ENCODE results near the gene IGF2R.
"Not testable (repeated sequence)": the region's sequence is repeated elsewhere in the genome, so short reads cannot be mapped to it uniquely, and the experiment has no call there.

Gene IGF2R

DNA sequence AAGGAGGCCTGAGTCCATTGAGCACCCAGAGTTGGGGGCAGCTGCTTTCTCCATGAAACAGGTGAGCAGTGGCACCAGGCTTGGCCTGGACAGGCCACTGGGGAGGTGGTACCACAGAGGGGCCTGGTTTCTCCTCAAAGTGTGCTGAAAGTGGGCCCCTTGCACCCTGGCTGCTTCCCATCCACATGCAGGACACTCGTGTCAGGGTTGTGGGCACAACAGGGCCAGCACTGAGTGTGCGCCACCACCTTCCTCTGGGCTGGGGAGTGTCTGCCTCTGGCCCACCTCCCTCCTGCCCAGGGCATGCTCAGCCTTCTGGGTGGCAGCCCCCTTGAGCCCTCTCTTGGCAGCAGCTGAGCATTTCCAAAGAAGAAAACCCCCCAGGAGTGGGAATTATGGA lies 147.5 kb downstream of the IGF2R start:
- no peak for DNase-seq (ENCODE audit: extremely low read depth in 1 of 2, low read depth in 1 of 2)

DNA sequence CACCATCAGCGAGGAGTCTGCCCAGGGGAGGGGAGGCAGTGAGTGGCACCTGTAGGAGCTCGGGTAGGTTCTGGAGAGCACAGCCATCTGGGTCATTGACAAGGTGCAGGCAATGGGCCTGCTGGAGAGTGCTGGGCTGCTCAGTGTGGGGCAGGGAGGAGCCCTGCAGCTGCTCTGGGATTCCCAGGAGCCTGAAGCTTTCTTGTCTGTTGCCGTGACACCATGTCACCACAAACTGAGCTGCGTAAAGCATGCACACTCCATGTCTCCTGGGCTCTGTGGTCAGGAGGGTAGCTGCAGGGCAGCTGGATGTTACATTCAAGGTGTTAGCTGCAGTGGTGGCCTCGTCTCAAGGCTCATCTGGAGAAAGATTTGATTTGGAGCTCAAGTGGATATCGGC lies 148.3 kb downstream of the IGF2R start:
- DNase-seq (ENCODE audit: extremely low read depth in 1 of 2, low read depth in 1 of 2) = no peak

DNA sequence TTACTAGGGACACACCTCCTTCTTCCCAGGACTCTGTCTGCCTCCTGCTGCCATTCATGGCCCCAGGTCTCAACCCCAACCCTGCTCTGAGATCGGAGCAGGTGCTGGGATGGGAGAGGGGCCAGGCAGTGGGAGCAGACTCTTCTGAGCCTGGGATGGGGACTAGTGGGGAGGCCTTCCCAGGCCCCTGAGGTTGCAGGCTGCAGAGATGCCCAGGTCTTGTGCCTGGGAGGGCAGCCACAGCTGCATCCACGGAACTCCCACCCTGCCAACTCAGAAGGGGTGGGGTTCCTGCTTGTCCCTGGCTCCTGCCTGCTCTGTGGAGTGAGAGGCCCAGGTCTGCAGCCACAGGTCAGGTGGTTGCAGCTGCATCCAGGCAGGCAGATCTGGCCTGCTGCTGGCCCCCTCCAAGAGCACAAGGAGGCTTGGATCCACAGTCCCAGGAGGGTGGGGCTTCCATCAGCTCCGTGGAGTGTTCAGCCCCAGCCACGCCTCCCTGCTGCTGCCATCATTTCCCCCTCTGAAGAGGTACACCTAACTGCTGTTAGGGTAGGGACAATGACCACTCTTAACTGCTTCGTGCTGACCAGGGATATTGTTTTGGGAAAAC lies 149.8 kb downstream of the IGF2R start:
- no peak for DNase-seq (ENCODE audit: extremely low read depth in 1 of 2, low read depth in 1 of 2)

DNA sequence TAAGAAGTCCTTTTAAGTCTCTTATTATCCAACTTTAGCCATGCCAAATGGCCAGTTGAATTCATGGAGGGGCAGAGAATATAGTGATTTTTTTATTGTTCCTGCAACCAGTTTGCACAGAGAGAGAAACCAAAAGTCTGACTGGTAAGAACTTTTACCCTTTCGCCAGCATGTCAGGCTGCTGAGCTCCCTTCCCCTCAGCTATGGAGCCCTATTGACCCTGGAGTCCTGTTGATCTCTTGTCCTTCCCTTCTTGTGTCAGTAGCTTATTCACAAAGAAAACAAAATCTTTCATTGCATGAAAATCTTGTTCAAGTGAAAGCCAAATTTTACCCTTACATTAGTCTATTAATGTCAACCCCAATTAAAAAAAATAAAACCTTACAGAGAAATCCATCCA lies 151.2 kb downstream of the IGF2R start:
- DNase-seq (ENCODE audit: extremely low read depth in 1 of 2, low read depth in 1 of 2) = no peak

DNA sequence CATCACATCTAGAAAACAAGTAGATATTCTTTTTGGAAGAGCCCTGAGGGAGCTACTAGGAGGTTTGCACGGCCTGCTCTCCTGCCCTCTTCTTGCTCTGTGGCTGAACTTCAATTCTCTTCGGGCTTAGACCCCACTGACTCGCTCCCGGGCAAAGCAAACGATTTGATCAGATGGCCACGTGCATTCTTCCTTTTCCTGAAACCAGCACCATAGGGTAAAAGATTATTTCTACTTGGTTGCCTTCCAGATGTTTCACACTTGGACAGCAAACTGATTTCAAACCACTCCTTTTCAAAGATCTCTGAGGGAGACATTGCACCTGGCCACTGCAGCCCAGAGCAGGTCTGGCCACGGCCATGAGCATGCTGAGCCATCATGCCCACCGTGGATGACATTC lies 152.7 kb downstream of the IGF2R start, which contains the start of gene SLC22A1:
SLC22A1 (plus strand) TSS at position 258 of the 400 bp plus-strand sequence; CDS start at position 379, 121 bp downstream.
- DNase-seq (ENCODE audit: extremely low read depth in 1 of 2, low read depth in 1 of 2) = no peak

DNA sequence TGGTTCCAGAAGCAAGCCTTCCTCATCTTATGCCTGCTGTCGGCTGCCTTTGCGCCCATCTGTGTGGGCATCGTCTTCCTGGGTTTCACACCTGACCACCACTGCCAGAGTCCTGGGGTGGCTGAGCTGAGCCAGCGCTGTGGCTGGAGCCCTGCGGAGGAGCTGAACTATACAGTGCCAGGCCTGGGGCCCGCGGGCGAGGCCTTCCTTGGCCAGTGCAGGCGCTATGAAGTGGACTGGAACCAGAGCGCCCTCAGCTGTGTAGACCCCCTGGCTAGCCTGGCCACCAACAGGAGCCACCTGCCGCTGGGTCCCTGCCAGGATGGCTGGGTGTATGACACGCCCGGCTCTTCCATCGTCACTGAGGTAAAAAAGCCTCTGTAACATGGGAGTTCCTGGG lies 153.1 kb downstream of the IGF2R start:
- DNase-seq (ENCODE audit: extremely low read depth in 1 of 2, low read depth in 1 of 2) = no peak

DNA sequence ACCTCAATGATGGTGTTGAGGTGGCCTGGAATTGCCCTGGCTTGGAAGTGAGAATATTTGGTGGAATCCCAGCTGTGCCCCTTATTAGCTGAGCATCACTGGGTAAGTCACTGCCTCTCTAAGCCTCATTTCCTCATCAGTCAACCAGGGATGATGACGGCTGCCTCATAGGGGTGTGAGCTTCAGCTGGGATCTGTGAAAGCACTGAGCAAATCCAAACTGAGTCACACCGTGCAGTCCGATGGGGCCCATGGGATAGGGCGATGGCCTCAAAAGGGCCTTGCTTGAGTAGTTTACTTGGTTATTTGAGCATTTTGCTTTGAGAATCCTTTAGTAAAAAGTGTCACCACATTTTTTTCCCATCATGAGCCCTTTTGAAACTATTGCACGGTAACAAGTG lies 153.9 kb downstream of the IGF2R start:
- DNase-seq (ENCODE audit: extremely low read depth in 1 of 2, low read depth in 1 of 2) = no peak

DNA sequence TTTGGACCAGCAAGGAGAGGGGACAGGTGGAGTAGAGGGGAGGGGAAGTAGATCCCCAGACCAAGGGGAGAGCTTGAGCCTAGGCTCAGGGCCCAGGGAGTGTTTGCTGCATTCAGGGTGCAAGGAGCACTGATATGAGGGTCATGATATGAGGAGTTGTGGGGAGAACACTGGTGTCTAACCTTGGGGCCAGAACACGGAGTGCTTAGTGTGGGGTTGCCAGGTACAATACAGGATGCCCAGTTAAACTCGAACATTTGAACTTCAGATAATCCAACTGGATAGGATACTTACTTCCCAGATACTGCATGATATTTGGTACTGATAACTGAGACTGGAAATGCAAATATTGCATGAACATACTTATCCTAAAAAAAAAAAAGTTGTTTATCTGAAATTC lies 155.1 kb downstream of the IGF2R start:
- no peak for DNase-seq (ENCODE audit: extremely low read depth in 1 of 2, low read depth in 1 of 2)

DNA sequence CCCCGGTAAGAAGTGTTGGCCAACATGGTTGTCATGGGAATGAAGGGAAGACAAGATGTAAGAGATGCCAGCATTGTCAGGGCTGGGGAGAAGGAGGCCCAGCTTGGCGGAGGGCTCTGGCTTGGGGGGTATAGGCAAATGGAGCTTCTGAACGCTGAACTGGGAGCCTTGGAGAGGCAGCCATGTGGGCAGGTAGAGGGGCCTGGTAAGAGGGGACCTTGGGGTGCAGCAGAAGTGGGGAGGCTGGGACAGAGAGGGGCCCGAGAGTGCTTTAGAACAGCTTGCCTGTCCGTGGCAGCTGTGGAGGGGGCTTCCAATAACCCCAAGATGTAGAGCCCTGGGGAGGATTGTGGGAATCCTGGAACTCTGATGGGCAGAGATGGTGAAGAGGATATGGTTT lies 155.7 kb downstream of the IGF2R start:
- no peak for DNase-seq (ENCODE audit: extremely low read depth in 1 of 2, low read depth in 1 of 2)

DNA sequence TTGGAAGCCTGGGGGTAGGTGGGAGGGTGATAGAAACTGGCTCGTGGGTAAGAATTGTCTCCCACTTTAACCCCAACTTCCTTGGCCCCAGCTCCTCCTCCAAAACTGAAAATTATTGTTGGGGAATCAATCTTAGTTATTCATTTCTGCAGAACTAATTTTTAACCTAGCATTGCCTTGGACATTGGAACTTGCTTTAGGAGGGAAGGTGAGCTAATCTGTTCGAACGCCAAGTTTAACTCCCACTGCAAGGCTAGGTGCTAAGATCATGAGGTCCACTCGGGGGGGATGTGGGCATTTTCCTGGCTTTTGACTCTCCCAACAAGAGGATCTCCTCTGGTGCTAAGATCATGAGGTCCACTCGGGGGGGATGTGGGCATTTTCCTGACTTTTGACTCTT lies 156.2 kb downstream of the IGF2R start:
- DNase-seq (ENCODE audit: extremely low read depth in 1 of 2, low read depth in 1 of 2) = not testable (repeated sequence)

DNA sequence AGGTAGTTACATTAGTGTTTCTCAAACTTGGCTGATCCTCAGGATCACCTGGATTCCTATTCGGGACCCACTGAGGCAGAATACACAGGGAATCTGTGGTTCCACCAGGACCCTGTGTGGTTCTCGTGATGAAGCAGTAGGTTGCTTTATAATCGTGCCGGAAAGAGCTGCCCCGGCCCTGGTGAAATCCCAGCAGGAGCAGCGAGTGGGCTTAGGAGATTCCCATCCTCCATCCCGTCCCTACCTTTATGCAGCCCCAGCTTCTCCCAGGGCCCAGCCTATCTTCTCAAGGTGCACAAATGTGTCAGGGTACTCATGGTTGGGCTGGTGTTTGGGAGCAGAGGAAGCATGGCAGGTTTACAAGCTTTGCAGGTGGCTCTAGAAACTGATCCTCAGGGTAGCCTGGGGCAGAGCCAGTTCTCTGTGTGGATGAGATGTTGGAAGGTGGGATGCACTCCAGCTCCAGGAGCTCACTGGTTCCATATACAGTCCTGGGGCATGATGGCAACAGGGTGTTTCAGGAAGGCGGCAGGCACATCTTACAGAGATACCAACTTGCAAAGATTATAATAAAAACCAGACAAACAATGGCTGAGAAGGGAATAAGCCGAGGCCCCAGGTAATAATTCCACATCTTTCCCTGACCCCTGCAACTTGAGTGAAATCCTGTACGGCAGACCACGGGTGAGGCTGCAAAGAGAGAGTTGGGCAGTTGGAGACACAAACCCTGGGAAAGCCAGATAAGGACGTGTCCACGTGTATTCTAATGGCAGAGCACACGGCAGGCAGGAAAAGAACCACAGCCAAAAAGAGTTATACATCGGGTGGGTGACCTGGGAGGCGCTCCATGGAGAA lies 158.6 kb downstream of the IGF2R start:
- DNase-seq (ENCODE audit: extremely low read depth in 1 of 2, low read depth in 1 of 2) = no peak

DNA sequence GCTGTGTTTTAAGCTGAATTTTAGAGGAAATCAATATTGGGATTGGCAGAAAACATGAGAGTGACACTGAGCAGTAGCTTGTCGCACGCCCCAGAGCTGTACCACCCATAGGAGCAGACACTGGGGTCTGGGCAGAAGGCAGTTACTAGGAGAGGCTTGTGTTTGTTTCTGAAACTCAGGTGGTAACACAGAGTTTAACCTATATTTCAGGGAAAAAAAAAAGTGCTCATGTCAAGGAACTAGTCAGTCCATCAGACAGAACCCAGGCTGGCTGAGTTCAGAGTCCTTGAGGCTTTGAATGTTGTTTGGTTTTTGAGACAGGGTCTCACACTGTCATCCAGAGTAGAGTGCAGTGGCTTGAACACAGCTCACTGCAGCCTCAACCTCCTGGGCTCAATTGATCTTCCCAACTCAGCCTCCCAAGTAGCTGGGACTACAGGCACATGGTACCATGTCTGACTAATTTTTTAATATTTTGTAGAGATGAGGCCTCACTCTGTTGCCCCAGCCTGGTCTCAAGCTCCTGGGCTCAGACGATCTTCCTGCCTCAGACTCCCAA lies 159.3 kb downstream of the IGF2R start:
- no peak for DNase-seq (ENCODE audit: extremely low read depth in 1 of 2, low read depth in 1 of 2)

DNA sequence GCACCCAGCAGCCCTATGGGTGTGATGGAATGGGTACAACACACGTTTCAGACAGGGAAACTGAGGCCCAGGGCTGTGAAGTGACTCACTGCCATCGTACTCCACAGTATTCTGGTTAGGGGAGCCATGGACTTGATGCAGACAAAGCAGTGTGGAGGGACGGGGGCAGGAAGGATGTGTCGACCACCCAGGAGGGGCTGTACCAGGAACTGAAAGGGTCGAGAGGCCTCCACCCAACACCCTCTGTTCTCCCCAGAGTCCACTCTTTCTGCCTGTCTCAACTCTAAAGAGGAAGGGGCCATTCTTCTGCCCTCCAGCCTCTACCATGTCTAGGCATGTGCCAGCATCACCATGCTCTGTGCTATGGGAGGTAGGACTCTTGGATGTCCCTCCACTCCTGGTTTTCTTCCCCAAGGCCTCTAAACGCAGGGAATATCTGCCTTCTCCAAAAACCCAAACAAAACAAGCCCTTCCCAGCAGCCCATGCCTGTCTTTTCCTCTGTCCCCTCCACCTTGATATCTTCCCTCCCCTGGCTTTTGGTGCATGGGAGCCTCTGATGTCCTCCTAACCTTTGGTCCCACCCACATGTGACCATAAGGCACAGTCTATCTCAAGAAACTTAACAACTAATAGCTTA lies 160.1 kb downstream of the IGF2R start:
- no peak for DNase-seq (ENCODE audit: extremely low read depth in 1 of 2, low read depth in 1 of 2)

DNA sequence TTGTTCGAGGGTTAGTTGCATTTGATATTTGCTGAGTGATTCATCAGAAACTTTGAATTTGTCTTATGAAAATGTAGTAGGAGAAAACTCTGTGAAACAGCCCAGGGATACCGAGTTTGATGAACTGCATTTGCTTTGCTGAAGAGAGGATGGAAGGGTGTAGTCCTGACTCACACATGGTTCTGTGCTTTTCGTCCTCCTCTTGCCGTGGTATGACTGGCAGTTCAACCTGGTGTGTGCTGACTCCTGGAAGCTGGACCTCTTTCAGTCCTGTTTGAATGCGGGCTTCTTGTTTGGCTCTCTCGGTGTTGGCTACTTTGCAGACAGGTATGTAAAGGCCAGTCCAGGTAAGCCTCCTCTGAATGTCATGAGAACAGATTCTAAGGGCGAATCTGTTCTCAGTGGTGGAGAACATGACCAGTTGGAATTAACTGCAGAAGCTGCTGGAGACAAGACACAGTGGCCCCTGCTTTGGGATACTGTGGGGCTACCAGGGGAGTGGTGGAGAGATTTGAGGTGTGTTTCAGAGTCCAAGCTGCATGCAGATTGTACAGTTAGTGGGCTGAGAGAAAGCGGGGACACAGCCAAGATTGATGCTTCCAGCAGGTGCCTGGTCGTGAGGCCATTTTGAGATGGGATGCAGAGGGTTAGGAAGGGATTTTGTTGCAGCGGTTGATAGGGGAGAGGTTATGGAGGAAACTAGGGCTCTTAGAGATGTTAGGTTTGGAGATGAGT lies 161.2 kb downstream of the IGF2R start:
- no peak for DNase-seq (ENCODE audit: extremely low read depth in 1 of 2, low read depth in 1 of 2)

DNA sequence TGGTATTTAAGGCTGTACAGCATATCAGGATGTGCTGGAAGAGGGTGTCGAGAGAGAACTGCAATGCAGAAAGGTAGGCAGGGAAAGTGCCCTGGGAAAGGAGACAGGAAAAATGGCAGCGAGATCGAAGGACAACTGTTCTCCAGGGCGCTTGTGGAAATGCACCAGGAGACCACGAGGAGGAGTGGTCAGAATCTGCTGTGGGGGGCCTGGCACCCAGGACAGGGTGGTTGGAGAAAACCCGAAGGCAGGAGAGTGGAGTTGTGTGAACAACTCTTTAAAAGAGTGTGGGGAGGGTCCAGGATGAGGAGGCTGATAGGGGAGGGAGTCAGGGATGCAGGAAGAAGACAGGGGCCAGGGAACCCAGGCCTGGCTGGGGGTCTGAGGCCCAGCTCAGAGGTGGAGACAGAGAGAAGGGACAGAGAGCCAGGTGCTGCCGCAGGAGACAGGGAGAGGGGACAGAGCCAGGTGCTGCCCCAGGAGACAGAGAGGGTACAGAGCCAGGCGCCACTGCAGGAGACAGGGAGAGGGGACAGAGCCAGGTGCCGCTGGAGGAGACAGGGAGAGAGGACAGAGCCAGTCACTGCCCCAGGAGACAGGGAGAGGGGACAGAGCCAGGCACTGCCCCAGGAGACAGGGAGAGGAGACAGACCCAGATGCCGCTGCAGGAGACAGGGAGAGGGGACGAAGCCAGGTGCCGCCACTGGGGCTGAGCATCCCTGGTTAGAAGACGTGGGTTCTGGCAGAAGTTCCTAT lies 162.0 kb downstream of the IGF2R start:
- no peak for DNase-seq (ENCODE audit: extremely low read depth in 1 of 2, low read depth in 1 of 2)

DNA sequence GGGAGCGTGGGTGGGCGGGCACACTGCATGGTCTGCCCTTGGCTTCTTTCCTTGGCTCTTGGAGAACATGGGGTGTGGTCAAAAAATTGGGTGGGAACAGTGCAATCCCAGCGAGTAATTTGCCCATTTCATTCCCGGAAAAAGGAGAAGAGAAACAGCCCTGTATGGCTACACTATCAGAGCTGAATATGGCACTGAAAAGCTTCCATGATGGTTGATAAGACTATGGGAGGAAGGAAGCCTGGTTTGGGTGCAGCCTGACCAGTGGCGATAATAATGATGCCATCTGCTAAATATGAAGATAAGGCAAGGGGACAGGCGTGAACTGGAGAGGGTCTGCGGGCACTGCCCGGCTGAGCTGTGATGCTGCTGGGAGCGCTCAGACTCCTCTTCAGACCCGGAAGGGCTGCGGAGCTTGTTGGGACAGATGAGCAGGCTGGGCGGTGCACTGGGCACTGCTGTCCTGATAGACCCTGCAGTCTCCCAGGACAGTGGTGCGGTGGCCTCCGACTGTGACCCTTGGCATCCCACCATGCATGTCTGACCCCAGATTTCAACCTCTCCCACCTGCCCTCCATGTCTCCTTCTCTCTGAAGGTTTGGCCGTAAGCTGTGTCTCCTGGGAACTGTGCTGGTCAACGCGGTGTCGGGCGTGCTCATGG lies 162.9 kb downstream of the IGF2R start:
- DNase-seq (ENCODE audit: extremely low read depth in 1 of 2, low read depth in 1 of 2) = no peak

DNA sequence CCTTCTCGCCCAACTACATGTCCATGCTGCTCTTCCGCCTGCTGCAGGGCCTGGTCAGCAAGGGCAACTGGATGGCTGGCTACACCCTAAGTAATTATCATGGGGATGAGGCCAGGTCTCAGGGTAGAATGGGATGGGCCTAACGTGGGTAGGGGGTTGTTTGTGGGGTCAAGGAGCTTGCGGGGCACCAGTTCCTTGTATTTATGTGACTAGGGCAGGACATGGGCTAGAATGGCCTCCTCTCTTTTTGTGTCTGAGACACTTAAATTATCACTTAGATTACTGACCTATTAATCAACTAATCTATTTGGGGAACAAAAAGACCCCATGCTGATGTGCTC lies 163.4 kb downstream of the IGF2R start:
- DNase-seq (ENCODE audit: extremely low read depth in 1 of 2, low read depth in 1 of 2) = no peak

DNA sequence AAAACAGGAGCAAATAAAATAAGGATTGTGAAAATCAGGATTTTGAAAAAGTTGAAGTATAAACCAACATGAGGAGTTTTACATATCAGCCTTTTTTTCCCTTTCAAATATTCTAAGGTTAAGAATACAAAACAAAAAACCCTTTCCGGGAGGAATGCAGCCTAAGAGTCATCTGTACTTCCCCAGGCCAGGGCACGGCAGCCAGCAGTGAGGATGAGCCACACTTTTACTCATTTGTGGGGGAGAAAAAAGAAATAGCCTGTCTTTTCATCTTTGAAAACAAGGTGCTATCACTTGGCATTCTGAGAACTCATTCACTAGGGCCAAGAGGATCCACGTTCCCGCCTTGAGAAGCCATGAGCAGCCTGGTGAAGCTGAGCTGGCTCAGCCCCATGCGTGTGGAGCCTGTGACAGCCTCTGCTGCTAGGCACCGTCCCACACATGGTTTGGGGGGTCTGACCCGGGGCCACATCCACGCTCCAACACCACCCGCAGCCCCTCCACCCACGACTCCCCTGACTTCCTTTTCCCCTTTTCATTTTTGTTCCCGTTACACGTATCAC lies 164.0 kb downstream of the IGF2R start:
- no peak for DNase-seq (ENCODE audit: extremely low read depth in 1 of 2, low read depth in 1 of 2)

All from activated CD8-positive, alpha-beta memory T cell treated with anti-CD3 and anti-CD28 coated beads for 1 hour (primary cell).